ENCODE measurements around the gene ARHGEF28. TPM values are rescaled to one million over a fixed set of nuclear protein-coding genes. Genes with fewer than 3 reads are reported as not detected.

ARHGEF28 gene
- total RNA-seq, 1 donor from 2014 or later: 66.1 TPM

DNA sequence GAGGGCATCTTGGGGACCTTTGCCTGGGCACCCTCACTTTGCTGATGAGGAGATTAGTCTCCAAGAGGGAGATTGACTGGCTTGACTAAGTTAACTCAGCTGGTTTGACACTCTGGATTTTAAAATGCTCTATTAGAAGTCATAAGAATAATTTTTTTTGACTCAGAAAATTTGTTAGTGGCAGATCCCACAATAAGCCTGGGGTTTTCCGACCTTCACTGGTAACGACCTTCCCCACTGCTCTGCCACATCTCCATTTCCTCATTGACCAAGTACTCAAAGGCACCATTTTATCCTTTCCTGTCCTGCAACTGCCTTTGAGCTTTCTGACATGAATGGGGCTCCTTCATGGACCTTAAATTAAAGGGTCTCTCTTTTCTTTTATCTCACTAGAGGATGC is 67.0 kb downstream of the ARHGEF28 start:
- H3K4me3 ChIP-seq (ENCODE audit: low read depth, low read length): no peak overlapping the region
- no peaks in the 10 kb centered on the region for H3K36me3 ChIP-seq (ENCODE audit: control insufficient read depth, insufficient read depth, low read length)
- no peaks in the 10 kb centered on the region for H3K27me3 ChIP-seq (ENCODE audit: control insufficient read depth, insufficient read depth, low read length)
- no peak for TF ChIP-seq CTCF (IDR thresholded peaks at IDR 0.05; ENCODE audit: insufficient read depth, low read length, poor library complexity, severe bottlenecking)
- no peak for DNase-seq (ENCODE audit: low read depth)

GRCh38 chr5:73693573-73694061 is 67.6 kb downstream of the ARHGEF28 start:
- Histone ChIP-seq H3K27me3 (ENCODE audit: control insufficient read depth, insufficient read depth, low read length) (no peaks in the 10 kb centered on the region), H3K4me3 (ENCODE audit: low read depth, low read length) (no peak overlapping the region), H3K36me3 (ENCODE audit: control insufficient read depth, insufficient read depth, low read length) (no peaks in the 10 kb centered on the region)
- DNase-seq (ENCODE audit: low read depth): no peak
- TF ChIP-seq CTCF (IDR thresholded peaks at IDR 0.05; ENCODE audit: insufficient read depth, low read length, poor library complexity, severe bottlenecking): peak; percentile 61

- no peaks in the 10 kb centered on the region for H3K36me3 ChIP-seq (ENCODE audit: control insufficient read depth, insufficient read depth, low read length)
- no peak for DNase-seq (ENCODE audit: low read depth)
- no peaks in the 10 kb centered on the region for H3K27me3 ChIP-seq (ENCODE audit: control insufficient read depth, insufficient read depth, low read length)
- no peak for TF ChIP-seq CTCF (IDR thresholded peaks at IDR 0.05; ENCODE audit: insufficient read depth, low read length, poor library complexity, severe bottlenecking)
- no peak overlapping the region for H3K4me3 ChIP-seq (ENCODE audit: low read depth, low read length)
Observed at GRCh38 chr5:73694089-73694488, 68.1 kb downstream of the ARHGEF28 start.

DNA sequence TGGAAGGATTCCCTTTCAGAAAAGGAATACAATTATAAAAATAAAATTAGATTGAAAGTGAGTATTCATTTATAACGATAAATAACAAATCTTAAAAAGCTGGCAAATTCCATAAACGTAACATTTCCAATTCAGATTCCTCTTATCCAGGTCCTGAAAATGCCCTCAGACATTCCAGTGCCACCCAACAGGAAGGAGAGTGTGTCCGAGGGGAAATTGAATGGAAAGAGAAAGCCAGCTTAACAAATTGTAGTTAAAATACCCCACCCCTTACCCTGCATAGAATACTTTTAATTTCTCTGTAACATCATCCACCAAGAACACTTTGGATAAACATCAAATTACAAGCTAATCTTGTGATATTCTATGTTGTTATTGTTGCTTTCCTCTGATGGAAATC is 72.0 kb downstream of the ARHGEF28 start:
- no peak for DNase-seq (ENCODE audit: low read depth)
- no peaks in the 10 kb centered on the region for H3K36me3 ChIP-seq (ENCODE audit: control insufficient read depth, insufficient read depth, low read length)
- H3K4me3 ChIP-seq (ENCODE audit: low read depth, low read length): no peak overlapping the region
- TF ChIP-seq CTCF (IDR thresholded peaks at IDR 0.05; ENCODE audit: insufficient read depth, low read length, poor library complexity, severe bottlenecking): no peak
- no peaks in the 10 kb centered on the region for H3K27me3 ChIP-seq (ENCODE audit: control insufficient read depth, insufficient read depth, low read length)

DNA sequence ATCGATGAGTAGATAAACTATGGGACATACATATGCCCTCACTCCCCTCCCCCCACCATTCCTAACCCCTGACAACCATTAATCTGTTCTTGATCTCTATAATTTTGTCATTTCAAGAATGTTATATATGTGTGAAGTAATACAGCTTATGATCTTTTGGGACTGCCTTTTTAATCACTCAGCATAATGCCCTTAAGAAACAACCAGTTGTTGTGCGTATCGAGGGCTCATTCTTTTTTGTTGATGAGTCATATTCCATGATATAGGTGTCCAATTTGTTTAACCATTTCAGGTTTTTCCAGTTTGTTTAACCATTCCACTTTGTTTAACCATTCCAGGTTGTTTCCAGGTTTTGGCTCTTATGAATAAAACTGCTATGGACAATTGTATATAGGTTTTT is 75.6 kb downstream of the ARHGEF28 start:
- H3K27me3 ChIP-seq (ENCODE audit: control insufficient read depth, insufficient read depth, low read length): no peaks in the 10 kb centered on the region
- no peak for TF ChIP-seq CTCF (IDR thresholded peaks at IDR 0.05; ENCODE audit: insufficient read depth, low read length, poor library complexity, severe bottlenecking)
- DNase-seq (ENCODE audit: low read depth): no peak
- H3K4me3 ChIP-seq (ENCODE audit: low read depth, low read length): no peak overlapping the region
- no peaks in the 10 kb centered on the region for H3K36me3 ChIP-seq (ENCODE audit: control insufficient read depth, insufficient read depth, low read length)

DNA sequence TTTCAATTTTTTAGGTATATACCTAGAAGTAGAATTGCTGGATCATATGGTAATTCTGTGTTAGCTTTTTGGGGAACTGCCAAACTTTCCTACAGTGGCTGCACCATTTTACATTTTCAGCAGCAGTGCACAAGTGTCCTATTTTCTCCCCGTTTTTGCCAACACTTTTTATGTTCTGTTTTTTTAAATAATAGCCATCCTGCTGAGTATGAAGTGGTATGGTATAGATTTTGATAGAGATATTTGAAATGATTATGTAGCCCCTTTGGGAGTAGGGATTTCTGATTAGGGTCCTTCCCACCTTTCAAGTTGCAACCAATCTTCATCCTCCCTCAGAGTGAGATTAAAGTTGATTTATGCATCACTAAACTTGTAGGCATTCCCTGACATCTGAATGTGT is 76.5 kb downstream of the ARHGEF28 start:
- no peak for TF ChIP-seq CTCF (IDR thresholded peaks at IDR 0.05; ENCODE audit: insufficient read depth, low read length, poor library complexity, severe bottlenecking)
- Histone ChIP-seq H3K27me3 (ENCODE audit: control insufficient read depth, insufficient read depth, low read length) (no peaks in the 10 kb centered on the region), H3K36me3 (ENCODE audit: control insufficient read depth, insufficient read depth, low read length) (no peaks in the 10 kb centered on the region), H3K4me3 (ENCODE audit: low read depth, low read length) (no peak overlapping the region)
- no peak for DNase-seq (ENCODE audit: low read depth)

All from kidney epithelial cell (primary cell).